Stimulated activated CD8-positive, alpha-beta memory T cell treated with anti-CD3 and anti-CD28 coated beads, Interleukin-12 subunit alpha, Interleukin-12 subunit beta, amount 100 ng/mL, for 24 hours (primary cell): Measurements from ENCODE around the gene OPN1MW.
"Not testable (repeated sequence)": the region's sequence is repeated elsewhere in the genome, so short reads cannot be mapped to it uniquely, and the experiment has no call there.

Experiments
- DNase-seq: peaks from one replicate; pipeline ENCODE4 v3.0.0-alpha.2; 2020; ENCODE audit errors: extremely low read depth

OPN1MW gene

DNA sequence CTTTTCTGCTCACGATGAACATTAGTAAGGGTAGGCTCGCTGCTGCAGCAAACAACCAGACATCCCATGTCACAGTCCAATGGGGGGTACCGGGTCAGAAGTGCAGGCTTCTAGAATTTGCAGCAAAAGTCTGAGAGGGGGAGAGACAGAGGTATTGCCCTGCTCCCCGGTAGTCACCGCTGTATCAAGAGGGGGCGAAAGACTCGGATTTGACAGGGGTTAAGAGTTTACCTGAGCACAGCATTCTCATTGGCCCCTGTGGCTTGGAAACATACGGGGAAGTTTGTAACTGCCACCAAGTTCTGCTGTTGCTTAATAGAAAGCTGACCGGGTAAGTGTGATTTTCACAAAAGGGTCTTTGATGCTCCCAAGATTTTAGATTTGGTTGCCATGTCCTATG is 28.7 kb downstream of the OPN1MW start:
- DNase-seq: not testable (repeated sequence)

DNA sequence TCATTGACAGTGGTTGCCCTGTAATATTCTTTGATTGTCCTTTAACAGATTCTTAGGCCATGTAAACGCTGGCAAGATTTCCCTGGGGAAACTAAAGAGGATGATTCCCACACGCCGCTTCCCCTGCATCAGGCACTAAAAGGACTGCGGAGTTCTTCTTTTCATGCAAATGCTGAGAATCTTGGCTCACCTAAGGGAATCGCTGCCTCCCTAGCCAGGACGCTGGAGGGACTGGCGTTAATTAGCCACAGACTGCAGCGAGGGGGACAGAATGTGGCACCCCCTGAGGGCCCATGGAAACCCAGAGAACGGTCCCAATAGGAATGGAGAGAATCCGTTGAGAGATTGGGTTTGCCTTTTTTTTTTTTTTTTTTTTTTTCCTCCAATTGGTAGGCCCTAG is 29.1 kb downstream of the OPN1MW start:
- DNase-seq: not testable (repeated sequence)

DNA sequence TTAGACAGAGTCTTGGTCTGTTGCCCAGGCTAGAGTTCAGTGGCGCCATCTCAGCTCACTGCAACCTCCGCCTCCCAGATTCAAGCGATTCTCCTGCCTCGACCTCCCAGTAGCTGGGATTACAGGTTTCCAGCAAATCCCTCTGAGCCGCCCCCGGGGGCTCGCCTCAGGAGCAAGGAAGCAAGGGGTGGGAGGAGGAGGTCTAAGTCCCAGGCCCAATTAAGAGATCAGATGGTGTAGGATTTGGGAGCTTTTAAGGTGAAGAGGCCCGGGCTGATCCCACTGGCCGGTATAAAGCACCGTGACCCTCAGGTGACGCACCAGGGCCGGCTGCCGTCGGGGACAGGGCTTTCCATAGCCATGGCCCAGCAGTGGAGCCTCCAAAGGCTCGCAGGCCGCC is 37.1 kb downstream of the OPN1MW start, which contains the start of gene OPN1MW2:
Gene OPN1MW2 (plus strand): TSS at position 301 of the 400 bp plus-strand sequence. CDS start 60 bp downstream, at position 361.
- DNase-seq: not testable (repeated sequence)

- DNase-seq: not testable (repeated sequence)
Measured at GRCh38 chrX:154225292-154225691, 42.9 kb downstream of the OPN1MW start.

DNA sequence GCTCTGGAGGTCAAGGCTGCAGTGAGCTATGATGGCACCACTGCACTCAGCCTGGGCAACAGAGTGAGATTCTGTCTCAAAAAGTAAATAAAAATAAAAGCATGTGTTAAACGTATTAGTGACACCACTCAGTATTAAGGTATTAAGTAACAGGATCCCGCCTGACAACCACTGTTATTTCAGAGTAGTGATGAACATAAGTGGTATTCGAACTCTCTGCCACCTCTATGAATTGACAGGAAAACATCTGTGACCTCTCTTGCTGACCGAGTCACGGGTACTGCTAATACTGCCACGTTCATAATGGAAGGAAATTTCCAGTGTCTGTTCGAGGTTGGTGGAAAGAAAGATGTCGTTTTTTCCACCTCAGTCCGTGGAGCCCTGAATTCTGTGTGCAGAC is 44.3 kb downstream of the OPN1MW start:
- DNase-seq: not testable (repeated sequence)

DNA sequence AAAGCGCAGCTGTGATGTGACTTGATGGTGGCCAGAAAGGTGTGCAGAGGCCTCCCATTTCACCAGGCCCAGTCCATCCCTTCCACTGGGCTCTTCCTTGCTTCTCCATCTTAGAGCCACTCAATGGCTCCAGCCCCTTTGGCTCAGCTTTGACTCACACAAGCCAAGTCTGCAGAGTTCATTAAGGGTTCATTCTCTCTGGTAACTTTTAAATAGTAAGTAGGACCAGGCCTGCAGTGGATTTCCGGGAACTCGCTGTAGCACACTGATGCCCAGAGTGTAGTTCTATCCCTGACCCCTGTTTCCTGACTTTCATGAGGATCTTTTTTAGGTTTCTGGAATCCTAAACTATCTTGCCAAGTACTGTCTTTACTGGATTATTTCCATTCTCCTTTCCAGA is 49.0 kb downstream of the OPN1MW start:
- DNase-seq: not testable (repeated sequence)

- DNase-seq: not testable (repeated sequence)
Measured at GRCh38 chrX:154233620-154234019, 51.2 kb downstream of the OPN1MW start.

- not testable (repeated sequence) for DNase-seq
Measured at GRCh38 chrX:154238939-154239559, 56.7 kb downstream of the OPN1MW start.

DNA sequence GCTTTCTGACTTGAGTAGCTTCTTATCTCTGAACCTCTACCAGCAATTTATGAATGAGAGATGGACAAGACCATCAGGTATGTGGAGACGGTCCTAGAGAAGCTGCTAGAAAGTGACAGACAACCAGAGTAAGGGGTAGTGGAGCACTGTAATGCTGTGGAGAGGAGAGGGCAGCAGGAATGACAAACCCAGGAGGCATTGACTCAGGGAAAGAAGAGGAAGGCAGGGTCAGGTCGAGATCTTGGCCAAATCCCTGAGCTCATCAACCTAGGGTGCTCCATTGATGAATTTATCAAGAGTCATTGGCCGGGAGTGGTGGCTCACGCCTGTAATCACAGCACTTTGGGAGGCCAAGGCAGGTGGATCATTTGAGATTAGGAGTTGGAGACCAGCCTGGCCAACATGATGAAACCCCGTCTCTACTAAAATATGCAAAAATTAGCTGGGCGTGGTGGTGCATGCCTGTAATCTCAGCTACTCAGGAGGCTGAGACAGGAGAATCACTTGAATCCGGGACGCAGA is 57.6 kb downstream of the OPN1MW start:
- DNase-seq: not testable (repeated sequence)
